Activated CD8-positive, alpha-beta memory T cell treated with anti-CD3 and anti-CD28 coated beads for 4 hours (primary cell): ENCODE measurements around the gene XYLT1.
"Not testable (repeated sequence)": the region's sequence is repeated elsewhere in the genome, so short reads cannot be mapped to it uniquely, and the experiment has no call there.

Experiments used
- DNase-seq, 2 donors: peaks; one replicate each; pipeline ENCODE4 v3.0.0-alpha.2; 2020; ENCODE audit warnings: low read depth in 2 of 2

Gene XYLT1

GRCh38 chr16:17335406-17335805 is 135.4 kb downstream of the XYLT1 start:
- not testable (repeated sequence) for DNase-seq

- DNase-seq = no peak
Measured at GRCh38 chr16:17334096-17334495, 136.7 kb downstream of the XYLT1 start.

- DNase-seq = no peak
Measured at GRCh38 chr16:17333229-17333628, 137.5 kb downstream of the XYLT1 start.

GRCh38 chr16:17331991-17332390 is 138.8 kb downstream of the XYLT1 start:
- DNase-seq = no peak

GRCh38 chr16:17331071-17331607 is 139.6 kb downstream of the XYLT1 start:
- DNase-seq = no peak

GRCh38 chr16:17330044-17330443 is 140.7 kb downstream of the XYLT1 start:
- no peak for DNase-seq

- no peak for DNase-seq
Measured at GRCh38 chr16:17329391-17329790, 141.4 kb downstream of the XYLT1 start.

- DNase-seq = no peak
Measured at GRCh38 chr16:17328932-17329331, 141.8 kb downstream of the XYLT1 start.

- no peak for DNase-seq
Measured at GRCh38 chr16:17327664-17328335, 143.0 kb downstream of the XYLT1 start.

- no peak for DNase-seq
Measured at GRCh38 chr16:17325476-17326143, 145.2 kb downstream of the XYLT1 start.

GRCh38 chr16:17324451-17324850 is 146.3 kb downstream of the XYLT1 start:
- no peak for DNase-seq

GRCh38 chr16:17323171-17323570 is 147.6 kb downstream of the XYLT1 start:
- DNase-seq = no peak

GRCh38 chr16:17321824-17322223 is 148.9 kb downstream of the XYLT1 start:
- no peak for DNase-seq

GRCh38 chr16:17320009-17320408 is 150.8 kb downstream of the XYLT1 start:
- no peak for DNase-seq

- DNase-seq = no peak
Measured at GRCh38 chr16:17318238-17318637, 152.5 kb downstream of the XYLT1 start.

- DNase-seq = no peak
Measured at GRCh38 chr16:17316005-17316404, 154.8 kb downstream of the XYLT1 start.

GRCh38 chr16:17313793-17314547 is 156.8 kb downstream of the XYLT1 start:
- no peak for DNase-seq

- no peak for DNase-seq
Measured at GRCh38 chr16:17313085-17313611, 157.6 kb downstream of the XYLT1 start.

- no peak for DNase-seq
Measured at GRCh38 chr16:17312094-17312710, 158.6 kb downstream of the XYLT1 start.

- DNase-seq = no peak
Measured at GRCh38 chr16:17311333-17312093, 159.2 kb downstream of the XYLT1 start.

- DNase-seq = no peak
Measured at GRCh38 chr16:17309510-17309909, 161.2 kb downstream of the XYLT1 start.
